Neural cell (in vitro differentiated cells): ENCODE results near the gene STIM2. TPM values are rescaled to one million over a fixed set of nuclear protein-coding genes. Genes with fewer than 3 reads are reported as not detected.

Experiments used
- H2AFZ ChIP-seq: fragments of 200-600, 300-800 bp; sonication (generic), shearing (Covaris generic); 2 replicates; pipeline ENCODE4 v1.6.0; 2014; ENCODE audit warnings: low read depth, mild to moderate bottlenecking, antibody characterized with exemption, low read length, moderate library complexity
- H3F3A ChIP-seq: fragments of 200-600 bp; shearing (Covaris generic); 2 replicates; pipeline ENCODE4 v1.6.1; 2016; ENCODE audit warnings: mild to moderate bottlenecking, moderate library complexity, mixed read lengths, antibody characterized with exemption, low read length; ENCODE audit not compliant: insufficient read depth, poor library complexity, severe bottlenecking
- H3K27ac ChIP-seq: fragments of 200-600, 300-800 bp; sonication (generic), shearing (Covaris generic); 2 replicates; pipeline ENCODE4 v1.5.1; 2014; ENCODE audit warnings: mild to moderate bottlenecking, low read length, moderate library complexity
- H3K27me3 ChIP-seq: fragments of 300-800, 200-600 bp; sonication (generic), shearing (Covaris generic); 2 replicates; pipeline ENCODE4 v1.6.0; 2014; ENCODE audit warnings: mild to moderate bottlenecking, low read depth, low read length, moderate library complexity; ENCODE audit not compliant: insufficient read depth
- H3K36me3 ChIP-seq: fragments of 300-800, 200-600 bp; sonication (generic), shearing (Covaris generic); 2 replicates; pipeline ENCODE4 v1.5.1; 2014; ENCODE audit warnings: mild to moderate bottlenecking, antibody characterized with exemption, low read length, moderate library complexity; ENCODE audit not compliant: insufficient read depth
- H3K4me2 ChIP-seq: fragments of 300-800, 200-600 bp; sonication (generic), shearing (Covaris generic); 2 replicates; pipeline ENCODE4 v1.6.0; 2014; ENCODE audit warnings: mild to moderate bottlenecking, low read length
- H3K4me3 ChIP-seq: fragments of 300-800, 200-600 bp; sonication (generic), shearing (Covaris generic); 2 replicates; pipeline ENCODE4 v1.5.1; 2014; ENCODE audit warnings: mild to moderate bottlenecking, low read length, moderate library complexity
- H3K79me2 ChIP-seq: fragments of 200-600 bp; shearing (Covaris generic); replicated peaks from 2 replicates; pipeline ENCODE4 v1.6.0; 2014; ENCODE audit warnings: mild to moderate bottlenecking, low read length, moderate library complexity; ENCODE audit not compliant: insufficient read depth
- H3K9ac ChIP-seq: fragments of 300-800, 200-600 bp; sonication (generic), shearing (Covaris generic); 2 replicates; pipeline ENCODE4 v1.6.1; 2016; ENCODE audit warnings: mild to moderate bottlenecking, low read length, mixed read lengths
- H3K9me2 ChIP-seq: fragments of 200-600 bp; shearing (Covaris generic); 2 replicates; pipeline ENCODE4 v1.6.1; 2016; ENCODE audit warnings: mild to moderate bottlenecking, low read length, mixed read lengths; ENCODE audit not compliant: insufficient read depth
- H3K9me3 ChIP-seq: fragments of 200-600, 300-800 bp; sonication (generic), shearing (Covaris generic); 2 replicates; pipeline ENCODE4 v1.6.1; 2016; ENCODE audit warnings: mild to moderate bottlenecking, mixed run types, low read length, moderate library complexity, mixed read lengths
- H4K20me1 ChIP-seq: fragments of 200-600 bp; shearing (Covaris generic); 2 replicates; pipeline ENCODE4 v1.6.1; 2016; ENCODE audit warnings: mild to moderate bottlenecking, mixed run types; ENCODE audit not compliant: insufficient read depth
- CTCF ChIP-seq: fragments of 450-650 bp; IDR thresholded peaks from 2 replicates; pipeline ENCODE4 v1.5.1; 2014; ENCODE audit warnings: antibody characterized with exemption, mild to moderate bottlenecking, moderate library complexity; ENCODE audit not compliant: poor library complexity, severe bottlenecking
- EP300 ChIP-seq: fragments of 450-650 bp; conservative IDR thresholded peaks from 2 replicates; pipeline ENCODE4 v1.6.1; 2014; ENCODE audit warnings: antibody characterized with exemption, mild to moderate bottlenecking, moderate library complexity; ENCODE audit not compliant: poor library complexity, severe bottlenecking
- EZH2 ChIP-seq: fragments of 200-600, 300-800 bp; shearing (Covaris generic), sonication (generic); IDR thresholded peaks from 2 replicates; pipeline ENCODE4 v1.6.1; 2014; ENCODE audit warnings: antibody characterized with exemption, low read length, borderline replicate concordance, mild to moderate bottlenecking; ENCODE audit not compliant: insufficient read depth, poor library complexity, severe bottlenecking
- MXI1 ChIP-seq: fragments of 450-650 bp; conservative IDR thresholded peaks from 2 replicates; pipeline ENCODE4 v1.6.1; 2014; ENCODE audit warnings: antibody characterized with exemption, mild to moderate bottlenecking; ENCODE audit not compliant: poor library complexity, severe bottlenecking
- POLR2AphosphoS5 ChIP-seq: IDR thresholded peaks from 2 replicates; pipeline ENCODE4 v1.6.1; 2012
- RAD21 ChIP-seq: fragments of 450-650 bp; conservative IDR thresholded peaks from 2 replicates; pipeline ENCODE4 v1.6.1; 2014; ENCODE audit warnings: antibody characterized with exemption, mild to moderate bottlenecking, moderate library complexity
- REST ChIP-seq: IDR thresholded peaks from 2 replicates; pipeline ENCODE4 v1.6.1; 2012; ENCODE audit warnings: borderline replicate concordance
- SMC3 ChIP-seq: fragments of 450-650 bp; conservative IDR thresholded peaks from 2 replicates; pipeline ENCODE4 v1.6.1; 2014; ENCODE audit warnings: antibody characterized with exemption, mild to moderate bottlenecking, moderate library complexity; ENCODE audit not compliant: poor library complexity
- TAF1 ChIP-seq: IDR thresholded peaks from 2 replicates; pipeline ENCODE4 v1.6.1; 2012; ENCODE audit warnings: low read depth
- polyA plus RNA-seq: library from polyadenylated mRNA; depleted of rRNA; stranded (reverse); fragments of >200 nt; gene quantifications from 2 replicates; pipeline ENCODE4 v1.2.3, GENCODE V29; 2014

The STIM2 gene
- polyA plus RNA-seq, 1 donor from 2014 or later = 25.3 TPM

- no peaks in the 10 kb centered on the region for H3F3A ChIP-seq
- no peaks in the 10 kb centered on the region for H3K9me2 ChIP-seq
- no peaks in the 10 kb centered on the region for H3K36me3 ChIP-seq
- no peak overlapping the region for H3K4me3 ChIP-seq
- peaks cover 4% of the 10 kb centered on the region for H3K79me2 ChIP-seq
- no peak overlapping the region for H3K27ac ChIP-seq
- no peak overlapping the region for H3K4me2 ChIP-seq
- H2AFZ ChIP-seq = no peak overlapping the region
- H3K27me3 ChIP-seq = no peaks in the 10 kb centered on the region
- no peak overlapping the region for H3K9ac ChIP-seq
- TF ChIP-seq REST = no peak
- TF ChIP-seq SMC3 = no peak
- no peak for TF ChIP-seq CTCF
- no peak for TF ChIP-seq TAF1
- TF ChIP-seq EP300 = no peak
- TF ChIP-seq MXI1 = no peak
- TF ChIP-seq RAD21 = no peak
- TF ChIP-seq EZH2 = no peak
- no peaks in the 10 kb centered on the region for H4K20me1 ChIP-seq
- no peaks in the 10 kb centered on the region for H3K9me3 ChIP-seq
These were observed 74.8 kb downstream of the STIM2 start for GRCh38 chr4:26935397-26935796.

GRCh38 chr4:26936284-26937065 is 75.8 kb downstream of the STIM2 start:
- Histone ChIP-seq H3K4me3 (no peak overlapping the region), H3K9ac (no peak overlapping the region), H4K20me1 (no peaks in the 10 kb centered on the region), H3K79me2 (peaks cover 4% of the 10 kb centered on the region), H3K27ac (no peak overlapping the region), H3K36me3 (no peaks in the 10 kb centered on the region), H3F3A (no peaks in the 10 kb centered on the region), H2AFZ (no peak overlapping the region), H3K27me3 (no peaks in the 10 kb centered on the region), H3K9me3 (no peaks in the 10 kb centered on the region), H3K4me2 (no peak overlapping the region), H3K9me2 (no peaks in the 10 kb centered on the region)
- no peak for TF ChIP-seq MXI1
- TF ChIP-seq EP300 = no peak
- no peak for TF ChIP-seq EZH2
- TF ChIP-seq POLR2AphosphoS5 = no peak
- TF ChIP-seq CTCF = no peak
- TF ChIP-seq SMC3 = no peak
- no peak for TF ChIP-seq REST
- no peak for TF ChIP-seq TAF1
- TF ChIP-seq RAD21 = no peak
